ENCODE measurements around the gene MYL11.

MYL11 gene

DNA sequence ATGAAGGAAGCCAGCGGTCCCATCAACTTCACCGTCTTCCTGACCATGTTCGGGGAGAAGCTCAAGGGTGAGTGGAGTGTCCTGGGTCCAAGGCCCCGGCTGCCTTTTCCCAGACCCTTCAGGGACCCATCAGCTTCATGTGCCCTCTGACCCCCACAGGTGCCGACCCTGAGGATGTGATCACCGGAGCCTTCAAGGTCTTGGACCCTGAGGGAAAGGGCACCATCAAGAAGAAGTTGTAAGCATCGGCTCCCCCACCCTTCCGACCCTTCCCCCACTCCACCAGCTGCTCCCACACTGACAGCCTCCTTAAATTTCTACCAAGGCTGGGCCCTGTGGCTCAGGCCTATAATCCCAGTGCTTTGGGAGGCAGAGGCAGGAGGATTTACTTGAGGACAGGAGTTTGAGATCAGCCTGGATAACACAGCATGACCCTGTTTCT lies 1.9 kb downstream of the MYL11 start:
- Mint-ChIP-seq H3K4me3 (peak overlapping the region in 1 of 2 donors; percentile 100), H3K9me3 (no peaks in the 10 kb centered on the region), H3K27me3 (no peaks in the 10 kb centered on the region), H3K27ac (peak overlapping the region; percentile 100), H3K4me1 (peaks cover 77% of the 10 kb centered on the region)
- ATAC-seq (no peak), DNase-seq (no peak)

DNA sequence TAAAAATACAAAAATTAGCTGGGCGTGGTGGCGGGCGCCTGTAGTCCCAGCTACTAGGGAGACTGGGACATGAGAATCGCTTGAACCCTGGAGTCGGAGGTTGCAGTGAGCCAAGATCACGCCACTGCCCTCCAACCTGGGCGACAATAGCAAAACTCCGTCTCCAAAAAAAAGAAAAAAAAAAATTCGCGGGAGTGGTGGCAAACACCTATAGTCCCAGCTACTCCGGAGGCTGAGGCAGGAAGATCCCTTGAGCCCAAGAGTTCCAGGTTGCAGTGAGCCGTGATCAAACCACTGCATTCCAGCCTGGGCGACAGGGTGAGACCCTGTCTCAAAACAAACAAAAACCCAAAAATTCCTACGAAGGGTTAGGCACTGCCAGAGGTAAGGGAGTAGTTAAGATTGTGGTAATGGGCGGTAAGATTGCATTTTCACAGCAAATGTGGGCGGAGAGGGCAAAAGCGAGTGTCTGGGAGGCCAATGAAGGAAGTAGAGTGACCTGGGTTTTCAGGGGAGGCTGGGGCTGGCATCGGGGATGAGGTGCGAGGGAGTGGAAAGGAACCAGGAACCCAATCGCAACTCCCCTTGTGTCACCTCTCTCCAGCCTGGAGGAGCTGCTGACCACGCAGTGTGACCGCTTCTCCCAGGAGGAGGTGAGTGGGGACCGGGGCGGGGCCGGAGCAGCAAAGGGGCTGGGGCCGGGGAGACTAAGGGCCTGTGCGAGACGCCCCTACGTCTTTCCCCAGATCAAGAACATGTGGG lies 2.6 kb downstream of the MYL11 start:
- no peaks in the 10 kb centered on the region for H3K9me3 Mint-ChIP-seq
- peaks cover 74% of the 10 kb centered on the region for H3K4me1 Mint-ChIP-seq
- H3K4me3 Mint-ChIP-seq, result peak overlapping the region; percentile 99 to 100
- DNase-seq, result no peak
- peak overlapping the region; percentile 100 for H3K27ac Mint-ChIP-seq
- H3K27me3 Mint-ChIP-seq, result no peaks in the 10 kb centered on the region
- peak; percentile 5 for ATAC-seq

DNA sequence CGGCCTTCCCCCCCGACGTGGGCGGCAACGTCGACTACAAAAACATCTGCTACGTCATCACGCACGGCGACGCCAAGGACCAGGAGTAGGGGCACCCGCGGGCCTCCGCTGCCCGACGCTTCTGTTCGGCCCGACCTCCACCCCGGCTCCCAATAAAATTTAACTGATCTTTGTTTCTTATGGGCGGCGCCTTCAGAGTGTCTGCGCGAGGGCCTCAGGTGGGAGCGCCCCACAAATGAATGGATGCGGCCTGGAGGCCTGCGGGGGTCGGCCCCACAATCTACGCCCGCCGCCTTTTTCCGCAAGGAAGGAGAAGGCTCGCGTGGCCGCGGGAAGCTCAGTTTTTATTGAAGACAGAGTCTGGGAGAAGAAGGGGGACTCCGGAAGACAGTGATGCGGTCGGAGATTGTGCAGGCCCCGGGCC lies 3.2 kb downstream of the MYL11 start:
- Mint-ChIP-seq H3K4me1 (peaks cover 75% of the 10 kb centered on the region), H3K27me3 (no peaks in the 10 kb centered on the region), H3K27ac (peak overlapping the region; percentile 100), H3K9me3 (no peaks in the 10 kb centered on the region), H3K4me3 (peak overlapping the region; percentile 99 to 100)
- ATAC-seq (peak; percentile 70), DNase-seq (peak; percentile 86 to 94)

DNA sequence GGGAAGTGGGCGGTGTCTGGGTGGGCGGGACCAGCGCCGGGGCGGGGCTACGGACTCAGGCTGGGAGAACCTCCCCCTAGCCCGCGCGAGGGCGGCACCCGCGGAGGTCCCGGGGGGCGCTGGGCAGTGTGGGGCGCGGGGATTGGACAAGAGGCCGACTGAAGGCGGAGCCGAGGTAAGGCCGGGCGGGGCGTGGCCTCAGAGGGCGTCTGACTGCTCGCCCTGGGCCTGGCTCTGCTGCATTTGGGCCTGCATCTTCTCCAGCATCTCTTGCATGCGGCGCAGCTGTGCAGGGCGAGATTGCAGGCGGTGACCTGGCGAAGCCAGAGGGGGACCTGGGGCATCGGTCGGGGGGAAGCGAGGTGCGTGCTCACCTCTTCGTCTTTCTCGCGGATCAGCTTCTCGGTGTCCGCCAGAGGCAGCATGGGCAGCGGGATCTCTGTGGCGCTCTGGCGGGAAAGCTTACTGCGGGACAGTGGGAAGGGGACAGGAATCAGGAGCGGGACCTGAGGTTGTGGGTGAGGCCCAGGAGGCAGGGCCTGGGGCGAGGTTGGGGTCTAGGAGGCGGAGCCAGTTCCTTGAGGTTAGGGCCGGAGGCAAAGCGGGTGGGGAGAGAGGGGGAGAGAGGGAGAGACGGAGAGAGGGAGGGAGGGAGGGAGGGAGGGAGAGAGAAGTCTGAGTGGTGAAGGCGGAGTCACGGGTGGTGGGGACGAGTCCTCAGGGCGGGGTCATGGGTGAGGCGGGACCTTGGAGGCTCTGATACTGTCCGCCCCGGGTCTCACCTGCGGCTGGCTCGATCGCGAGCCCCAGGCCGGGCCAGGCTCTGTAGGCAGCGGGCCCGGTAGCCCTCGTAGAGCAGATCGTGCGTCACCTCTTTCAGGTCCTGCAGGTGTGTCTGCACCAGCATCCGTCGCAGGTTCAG lies 3.9 kb downstream of the MYL11 start:
- Mint-ChIP-seq H3K27me3 (no peaks in the 10 kb centered on the region), H3K27ac (peak overlapping the region; percentile 100), H3K4me3 (peak overlapping the region; percentile 99 to 100), H3K4me1 (peaks cover 80% of the 10 kb centered on the region), H3K9me3 (no peaks in the 10 kb centered on the region)
- DNase-seq, result peak; percentile 99
- peak; percentile 89 for ATAC-seq

DNA sequence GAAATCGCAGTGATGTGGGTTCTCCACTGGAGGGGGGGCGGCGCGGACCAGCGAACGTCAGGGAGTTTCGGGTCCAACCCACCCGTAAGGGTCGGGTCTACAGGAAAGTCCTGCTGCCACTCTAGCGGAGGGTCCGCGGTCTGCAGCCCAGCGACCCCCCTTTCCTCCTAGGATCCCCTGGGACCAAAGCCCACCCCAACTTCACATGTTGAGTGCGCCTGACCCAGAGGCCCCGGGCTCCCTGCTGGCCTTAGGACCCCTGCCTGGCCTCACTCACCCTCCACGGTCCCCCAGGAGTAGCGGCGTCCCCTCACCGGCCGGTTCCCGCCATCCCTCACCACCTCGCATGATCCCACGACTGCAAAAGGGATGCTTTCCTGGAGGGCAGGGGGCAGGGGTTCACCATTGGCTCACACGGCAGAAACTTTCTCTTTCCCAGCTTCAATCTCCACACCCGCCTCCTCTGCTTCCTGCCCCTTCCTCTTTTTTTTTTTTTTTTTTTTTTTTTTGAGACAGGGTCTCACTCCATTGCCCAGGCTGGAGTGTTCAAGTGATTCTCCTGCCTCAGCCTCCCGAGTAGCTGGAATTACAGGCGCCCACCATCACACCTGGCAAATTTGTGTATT lies 4.7 kb downstream of the MYL11 start:
- peak overlapping the region; percentile 94 to 100 for H3K27ac Mint-ChIP-seq
- no peak for ATAC-seq
- no peak for DNase-seq
- peaks cover 85% of the 10 kb centered on the region for H3K4me1 Mint-ChIP-seq
- peak overlapping the region; percentile 99 to 100 for H3K4me3 Mint-ChIP-seq
- H3K27me3 Mint-ChIP-seq, result no peaks in the 10 kb centered on the region
- no peaks in the 10 kb centered on the region for H3K9me3 Mint-ChIP-seq

DNA sequence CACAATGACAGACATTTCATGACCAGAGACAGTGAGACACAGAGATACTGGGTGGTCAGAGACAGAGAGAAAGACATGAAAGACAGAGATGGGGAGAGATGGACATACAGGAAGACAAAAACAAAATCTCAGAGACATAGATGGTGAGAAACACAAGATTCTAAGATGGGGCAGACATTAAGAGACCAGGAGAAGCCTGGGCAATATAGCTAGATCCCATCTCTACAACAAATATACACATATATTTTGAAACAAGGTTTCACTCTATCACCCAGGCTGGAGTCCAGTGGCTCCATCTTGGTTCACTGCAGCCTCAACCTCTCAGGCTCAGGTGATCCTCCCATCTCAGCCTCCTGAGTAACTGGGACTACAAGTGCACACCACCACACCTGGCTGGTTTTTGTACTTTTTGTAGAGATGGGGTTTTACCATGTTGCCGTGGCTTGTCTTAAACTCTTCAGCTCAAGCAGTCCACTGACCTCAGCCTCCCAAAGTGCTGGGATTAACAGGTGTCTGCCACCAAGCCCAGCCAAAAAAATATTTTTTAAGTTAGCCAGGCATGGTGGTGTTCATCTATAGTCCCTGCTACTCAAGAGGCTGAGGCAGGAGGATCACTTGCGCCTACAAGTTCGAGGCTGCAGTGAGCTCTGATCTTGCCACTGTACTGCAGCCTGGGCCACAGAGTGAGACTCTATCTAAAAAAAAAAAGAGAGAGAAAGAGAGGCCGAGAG lies 5.6 kb downstream of the MYL11 start:
- H3K9me3 Mint-ChIP-seq, result no peaks in the 10 kb centered on the region
- H3K4me1 Mint-ChIP-seq, result peaks cover 83% of the 10 kb centered on the region
- H3K27ac Mint-ChIP-seq, result peak overlapping the region in 1 of 2 donors; percentile 20
- H3K4me3 Mint-ChIP-seq, result peak overlapping the region; percentile 99 to 100
- DNase-seq, result no peak
- H3K27me3 Mint-ChIP-seq, result no peaks in the 10 kb centered on the region
- ATAC-seq, result no peak

DNA sequence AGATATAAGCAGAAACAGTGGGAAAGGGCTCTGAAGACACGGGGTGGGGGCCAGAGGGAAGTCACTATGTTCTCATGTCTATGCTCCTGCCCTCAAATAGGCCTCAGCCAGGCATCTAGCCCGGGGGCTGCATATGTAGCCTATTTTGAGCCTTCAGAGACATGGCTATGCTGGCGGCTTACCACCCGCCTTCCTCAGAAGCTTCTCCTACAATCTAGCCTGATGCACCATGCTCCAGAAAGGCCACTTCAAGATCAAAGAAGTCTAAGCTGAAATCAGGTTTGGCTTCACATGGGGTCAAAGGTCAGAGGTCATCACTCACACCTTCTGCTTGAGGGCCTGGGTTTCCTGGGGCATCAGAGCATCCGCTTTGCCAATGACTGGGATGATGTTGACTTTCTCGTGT lies 6.2 kb downstream of the MYL11 start:
- peak overlapping the region; percentile 89 to 91 for H3K4me3 Mint-ChIP-seq
- no peak for DNase-seq
- H3K27ac Mint-ChIP-seq, result no peak overlapping the region
- H3K9me3 Mint-ChIP-seq, result no peaks in the 10 kb centered on the region
- ATAC-seq, result no peak
- no peaks in the 10 kb centered on the region for H3K27me3 Mint-ChIP-seq
- peaks cover 77% of the 10 kb centered on the region for H3K4me1 Mint-ChIP-seq

DNA sequence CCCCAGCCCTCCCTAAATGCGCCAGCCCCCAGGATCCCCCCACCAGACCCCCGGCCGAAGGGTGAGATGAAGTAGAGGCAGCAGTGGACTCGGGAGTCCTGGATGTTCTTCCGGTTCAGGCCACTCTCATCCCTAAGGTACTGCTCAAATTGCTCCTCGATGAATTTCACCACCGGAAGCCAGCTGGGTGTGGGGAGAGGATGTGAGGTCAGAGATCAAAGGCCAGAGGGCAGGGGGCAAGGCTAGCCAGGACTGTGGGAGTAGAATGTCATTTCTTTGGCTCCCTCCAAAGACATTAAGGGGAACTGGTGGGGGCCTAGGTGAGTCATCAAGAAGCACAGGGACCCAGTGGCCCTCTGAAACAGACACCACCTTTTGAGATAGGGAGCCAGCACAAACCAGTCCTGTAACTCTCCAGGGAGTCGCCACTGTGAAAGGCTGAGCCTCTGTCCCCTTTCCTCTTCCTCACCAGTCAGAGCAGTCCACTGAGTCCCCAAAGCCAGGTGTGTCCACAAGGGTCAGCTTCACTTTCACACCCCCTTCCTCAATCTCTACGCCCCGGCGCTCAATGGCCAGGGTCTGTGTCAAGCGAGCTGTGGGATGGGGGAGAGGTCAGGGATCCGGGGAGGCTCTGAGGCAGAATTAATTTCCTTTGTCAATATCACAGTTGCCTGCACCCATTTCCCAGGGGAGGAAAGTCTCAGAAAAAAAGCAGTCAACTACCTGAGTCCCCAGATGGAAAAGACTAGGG lies 6.9 kb downstream of the MYL11 start:
- Mint-ChIP-seq H3K27me3 (no peaks in the 10 kb centered on the region), H3K9me3 (no peaks in the 10 kb centered on the region), H3K4me3 (peak overlapping the region; percentile 89 to 91), H3K4me1 (peaks cover 72% of the 10 kb centered on the region), H3K27ac (peak overlapping the region; percentile 88 to 93)
- DNase-seq, result peak in 1 of 2 donors; percentile 37
- no peak for ATAC-seq

DNA sequence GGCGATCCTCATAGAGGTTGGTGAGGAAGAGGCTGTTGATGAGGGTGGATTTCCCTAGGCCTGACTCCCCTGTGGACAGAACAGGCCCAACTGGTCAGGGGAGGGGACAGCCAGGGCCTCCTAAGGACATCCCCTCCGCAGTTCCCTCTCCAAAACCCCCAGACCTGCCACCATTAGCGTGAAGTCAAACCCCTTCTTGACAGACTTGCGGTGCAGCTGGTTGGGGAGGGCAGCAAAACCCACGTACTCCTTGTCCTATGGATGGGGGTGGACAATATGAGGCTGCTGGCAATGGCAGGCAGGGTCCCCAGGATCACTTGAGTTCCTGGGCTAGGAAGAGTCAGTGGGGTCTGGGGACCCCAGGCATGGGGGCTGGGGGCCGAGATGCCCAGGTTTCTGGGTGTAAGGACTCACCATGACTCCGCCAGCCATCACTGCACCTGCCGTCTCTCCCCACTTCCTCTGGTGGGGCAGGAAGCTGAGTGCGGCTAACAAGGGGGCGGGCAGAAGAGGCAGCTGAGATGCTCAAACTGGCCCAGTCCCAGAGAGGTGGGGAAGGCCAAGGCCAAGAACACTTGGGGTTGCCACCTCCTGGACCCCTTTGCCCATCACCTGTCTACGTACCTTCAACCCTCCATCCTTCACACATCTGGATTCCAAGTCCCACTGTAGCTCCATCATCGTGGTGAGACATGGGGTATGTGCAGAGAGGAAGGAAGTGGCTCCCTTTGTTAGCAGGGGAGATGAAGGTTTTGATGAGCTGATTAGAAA lies 7.7 kb downstream of the MYL11 start, which contains the start of gene SEPTIN1:
Gene SEPTIN1 (minus strand): TSS at position 451 of the 771 bp plus-strand sequence. CDS start 19 bp downstream, at position 432.
- Mint-ChIP-seq H3K27ac (peak within 1 kb of the TSS; percentile 88 to 93), H3K27me3 (no peaks in the 10 kb centered on the region), H3K4me3 (peak within 1 kb of the TSS; percentile 89 to 91), H3K4me1 (peaks cover 63% of the 10 kb centered on the region), H3K9me3 (no peaks in the 10 kb centered on the region)
- DNase-seq, result peak; percentile 68 to 82
- peak; percentile 62 for ATAC-seq

DNA sequence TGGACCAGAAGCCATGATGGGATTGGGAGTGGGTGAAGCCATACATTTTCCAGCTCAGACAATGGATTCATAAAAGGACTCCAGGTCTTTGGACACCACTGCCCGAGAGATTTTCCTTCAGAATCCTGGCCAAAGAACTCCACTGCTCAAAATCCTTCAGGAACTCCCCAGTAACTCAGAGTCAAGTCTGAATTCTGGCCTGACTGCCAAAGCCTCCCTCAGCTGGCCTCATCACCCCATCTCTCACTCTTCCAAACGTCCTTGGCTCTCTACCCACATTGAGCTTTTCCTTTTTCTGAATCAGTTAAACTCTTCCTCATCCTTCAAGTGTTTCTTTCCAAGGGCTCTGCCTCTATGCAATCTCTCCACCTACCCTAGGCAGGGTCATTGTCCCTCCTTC lies 8.9 kb downstream of the MYL11 start:
- no peaks in the 10 kb centered on the region for H3K27me3 Mint-ChIP-seq
- no peak for ATAC-seq
- no peak for DNase-seq
- peaks cover 51% of the 10 kb centered on the region for H3K4me1 Mint-ChIP-seq
- H3K9me3 Mint-ChIP-seq, result no peaks in the 10 kb centered on the region
- peak overlapping the region; percentile 89 to 91 for H3K4me3 Mint-ChIP-seq
- H3K27ac Mint-ChIP-seq, result peak overlapping the region; percentile 80 to 93

DNA sequence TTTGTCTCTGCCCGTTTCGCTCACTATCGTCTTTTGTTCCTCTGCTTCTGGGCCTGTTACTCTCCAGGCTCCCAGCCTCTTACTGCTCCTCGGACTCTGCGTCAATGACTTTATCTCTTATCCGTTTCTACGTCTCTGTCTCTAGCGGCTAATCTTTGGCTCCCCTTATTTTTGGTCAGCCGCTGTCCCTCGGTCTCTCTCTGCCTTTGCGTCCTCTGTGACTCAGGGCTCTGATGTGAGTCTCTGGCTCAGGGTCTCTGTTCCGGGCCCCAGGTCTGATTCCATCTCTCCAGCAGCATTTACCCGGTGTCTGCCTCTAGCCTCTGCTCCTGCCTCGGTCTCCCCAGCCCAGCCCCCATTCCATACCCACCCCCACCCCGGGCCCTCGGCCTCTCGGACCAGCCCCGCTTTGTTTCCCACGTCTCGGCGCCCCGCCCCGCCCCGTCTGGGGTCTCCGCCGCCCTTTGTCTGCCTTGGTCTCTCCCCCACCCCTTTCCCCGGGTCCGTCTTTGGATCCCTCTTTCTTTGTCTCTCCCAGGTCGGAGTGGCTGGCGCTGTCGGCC lies 20.1 kb downstream of the MYL11 start:
- H3K4me1 Mint-ChIP-seq, result peaks cover 47% of the 10 kb centered on the region
- no peak for DNase-seq
- no peaks in the 10 kb centered on the region for H3K9me3 Mint-ChIP-seq
- H3K27ac Mint-ChIP-seq, result peak overlapping the region; percentile 51 to 80
- no peaks in the 10 kb centered on the region for H3K27me3 Mint-ChIP-seq
- ATAC-seq, result no peak
- peak overlapping the region; percentile 83 to 91 for H3K4me3 Mint-ChIP-seq

DNA sequence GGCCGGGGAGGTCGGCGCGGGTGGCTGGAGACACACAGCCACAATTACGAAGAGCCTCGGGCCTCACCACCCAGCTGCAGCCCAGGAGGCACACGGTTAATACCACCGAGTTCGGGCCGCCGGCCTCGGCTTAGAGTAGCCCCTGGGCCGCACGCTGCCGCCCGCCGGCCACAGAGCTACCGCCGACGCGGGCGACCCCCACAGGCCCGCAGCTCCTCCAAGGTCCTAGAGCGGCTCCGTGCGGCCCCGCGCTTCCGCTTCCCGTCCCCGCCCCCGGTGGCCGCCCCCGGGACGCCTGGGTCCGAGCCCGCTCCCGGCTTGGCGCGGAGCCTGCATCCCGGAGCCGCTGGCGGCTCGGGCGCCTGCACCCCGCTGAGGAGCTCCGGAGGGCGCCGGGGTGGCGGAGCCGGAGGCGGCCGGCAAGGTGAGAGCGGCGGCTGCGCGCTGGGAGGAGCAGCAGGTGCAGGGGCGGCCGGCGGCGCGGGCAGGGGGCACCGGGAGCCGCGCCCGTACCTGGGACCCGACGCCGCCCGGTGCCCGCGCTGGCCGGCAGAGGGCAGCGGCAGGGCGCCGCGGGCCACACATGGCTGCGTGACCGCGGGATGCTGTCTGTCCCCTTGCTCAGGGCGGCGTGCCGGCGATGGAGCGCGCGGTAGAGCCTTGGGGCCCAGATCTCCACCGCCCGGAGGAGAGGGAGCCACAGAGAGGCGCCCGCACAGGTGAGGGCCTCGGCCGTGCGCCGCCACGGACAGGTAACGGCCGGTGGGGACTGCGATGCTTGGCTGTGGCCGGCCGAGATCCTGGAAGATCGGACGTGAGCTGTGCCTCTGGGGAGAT lies 20.8 kb downstream of the MYL11 start, which contains the start of gene ZNF48:
Gene ZNF48 (plus strand): TSS at position 266 of the 837 bp plus-strand sequence. CDS start 375 bp downstream, at position 641.
- Mint-ChIP-seq H3K4me1 (peaks cover 54% of the 10 kb centered on the region), H3K4me3 (peak within 1 kb of the TSS; percentile 85 to 91), H3K9me3 (no peaks in the 10 kb centered on the region), H3K27me3 (no peaks in the 10 kb centered on the region), H3K27ac (peak within 1 kb of the TSS; percentile 51 to 86)
- DNase-seq, result peak; percentile 66 to 68
- ATAC-seq, result peak; percentile 75
